ENCODE measurements around the gene WDTC1. TPM values are rescaled to one million over a fixed set of nuclear protein-coding genes. Genes with fewer than 3 reads are reported as not detected.

Gene WDTC1
- total RNA-seq, 4 donors from 2014 or later, result 24.8 to 38.1 (median 27.1) TPM

DNA sequence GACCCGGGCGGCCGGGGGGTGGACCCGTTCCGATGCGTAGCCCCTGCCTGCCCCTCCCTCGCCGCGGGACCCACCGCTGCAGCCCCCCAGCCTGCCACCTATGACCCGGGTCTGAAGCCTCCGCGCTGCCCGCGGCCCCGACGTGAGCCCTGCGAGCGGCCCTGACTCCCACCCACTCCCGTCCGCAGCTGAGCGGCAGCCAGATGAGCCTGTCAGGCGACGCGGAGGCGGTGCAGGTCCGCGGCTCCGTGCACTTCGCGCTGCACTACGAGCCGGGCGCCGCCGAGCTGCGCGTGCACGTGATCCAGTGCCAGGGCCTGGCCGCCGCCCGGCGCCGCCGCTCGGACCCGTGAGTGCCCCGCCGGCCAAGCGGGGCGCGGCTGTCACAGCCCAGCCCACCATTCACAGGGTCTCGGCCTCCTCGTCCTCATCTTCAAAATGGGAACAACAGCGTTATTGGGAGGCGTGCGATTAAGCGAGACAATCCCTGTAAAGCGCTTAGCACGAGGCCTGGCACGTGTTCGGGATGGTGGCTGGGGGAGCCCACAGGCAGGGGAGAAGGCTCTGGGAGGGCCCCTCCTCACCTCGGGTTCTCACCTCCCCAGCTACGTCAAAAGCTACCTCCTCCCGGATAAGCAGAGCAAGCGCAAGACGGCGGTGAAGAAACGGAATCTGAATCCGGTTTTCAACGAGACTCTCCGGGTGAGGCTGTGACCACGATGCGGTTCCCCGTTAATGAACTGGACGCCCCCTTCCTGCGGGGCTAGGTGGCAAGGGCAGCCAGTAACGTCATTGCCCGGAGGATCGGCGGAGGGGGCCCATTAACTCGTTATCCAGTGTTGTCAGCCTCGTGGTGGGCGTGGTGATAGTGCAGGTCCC, 115.6 kb downstream of the WDTC1 start:
- ATAC-seq (ENCODE audit: low FRiP score), result peak; percentile 60
- DNase-seq (ENCODE audit: low spot score), result no peak
- TF ChIP-seq CTCF (IDR thresholded peaks at IDR 0.05), result no peak

GRCh38 chr1:27350663-27351540, 116.5 kb downstream of the WDTC1 start:
- ATAC-seq (ENCODE audit: low FRiP score) (no peak), DNase-seq (ENCODE audit: low spot score) (no peak)
- TF ChIP-seq CTCF (IDR thresholded peaks at IDR 0.05), result no peak

- ATAC-seq (ENCODE audit: low FRiP score), result no peak
- no peak for TF ChIP-seq CTCF (IDR thresholded peaks at IDR 0.05)
- no peak for DNase-seq (ENCODE audit: low spot score)
Measured at GRCh38 chr1:27351541-27352107, 117.2 kb downstream of the WDTC1 start.

DNA sequence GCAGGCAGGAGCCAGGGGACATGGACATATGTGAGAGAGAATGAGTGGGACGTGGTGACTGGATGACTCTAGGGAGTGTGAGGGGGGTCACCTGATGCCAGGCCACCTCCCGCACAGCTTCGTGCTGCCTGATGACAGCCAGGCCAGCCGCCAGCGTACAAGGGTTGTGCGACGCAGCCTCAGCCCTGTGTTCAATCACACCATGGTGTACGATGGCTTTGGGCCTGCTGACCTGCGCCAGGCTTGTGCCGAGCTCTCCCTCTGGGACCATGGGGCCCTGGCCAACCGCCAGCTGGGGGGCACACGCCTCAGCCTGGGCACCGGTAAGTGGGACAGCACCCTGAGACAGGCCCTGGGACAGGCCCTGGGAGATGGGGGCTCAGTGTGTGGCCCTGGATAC, 118.7 kb downstream of the WDTC1 start:
- TF ChIP-seq CTCF (IDR thresholded peaks at IDR 0.05), result no peak
- no peak for DNase-seq (ENCODE audit: low spot score)
- ATAC-seq (ENCODE audit: low FRiP score), result no peak

DNA sequence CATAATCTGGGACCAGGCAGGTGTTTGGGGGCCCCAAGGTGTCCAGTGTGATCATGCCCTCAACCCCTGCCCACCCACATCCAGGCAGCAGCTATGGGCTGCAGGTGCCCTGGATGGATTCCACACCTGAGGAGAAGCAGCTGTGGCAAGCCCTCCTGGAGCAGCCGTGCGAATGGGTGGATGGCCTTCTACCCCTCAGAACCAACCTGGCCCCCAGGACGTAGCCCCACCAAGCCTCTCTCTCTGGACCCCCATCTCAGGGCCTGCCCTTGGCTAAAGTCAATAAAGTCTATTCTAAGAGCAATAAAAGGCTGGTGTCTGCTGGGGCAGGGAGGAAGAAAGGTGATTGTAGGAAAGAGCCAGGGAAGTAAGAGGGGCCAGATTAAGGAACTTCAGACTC, 119.2 kb downstream of the WDTC1 start:
- ATAC-seq (ENCODE audit: low FRiP score) (no peak), DNase-seq (ENCODE audit: low spot score) (no peak)
- TF ChIP-seq CTCF (IDR thresholded peaks at IDR 0.05), result no peak

- ATAC-seq (ENCODE audit: low FRiP score) (no peak), DNase-seq (ENCODE audit: low spot score) (no peak)
- TF ChIP-seq CTCF (IDR thresholded peaks at IDR 0.05), result no peak
Measured at GRCh38 chr1:27355683-27356082, 121.3 kb downstream of the WDTC1 start.
